IMR-90 (cell line): ENCODE measurements around the gene SRXN1. TPM values are rescaled to one million over a fixed set of nuclear protein-coding genes. Genes with fewer than 3 reads are reported as not detected.

Source experiments
- ATAC-seq: fragments of 200-7000 bp; cut with Tn5 transposase; 2 replicates; pipeline ENCODE4 v1.9.1; 2020; ENCODE audit warnings: low read depth, mild to moderate bottlenecking, moderate library complexity
- BruUV-seq: library from RNA; stranded (reverse); fragments of 400-500 nt; replicated peaks from 2 replicates; lab custom pipeline; 2021; lab: Mats Ljungman, UMichigan
- CTCF ChIA-PET: fragments of 300-600 bp; formaldehyde crosslinking; extraction: SDS; loops from one replicate; lab custom pipeline; 2021; ENCODE audit warnings: antibody characterized with exemption; lab: Yijun Ruan, JAX
- POLR2A ChIA-PET: fragments of 300-600 bp; sonication (Branson Sonifier 250); formaldehyde crosslinking; loops from one replicate; lab custom pipeline; 2022; ENCODE audit warnings: antibody characterized with exemption; ENCODE audit not compliant: unreplicated experiment; lab: Charles Lee
- DNase-seq: peaks from one replicate; pipeline ENCODE4 v3.0.0; 2013
- H2AFZ ChIP-seq: replicated peaks from 2 replicates; pipeline ENCODE3; 2013; ENCODE audit warnings: low read length, mild to moderate bottlenecking; ENCODE audit not compliant: poor library complexity
- H2AK5ac ChIP-seq: 2 replicates; pipeline ENCODE4 v1.6.1; 2013; ENCODE audit warnings: low read depth, low read length, inconsistent platforms
- H2AK9ac ChIP-seq: replicated peaks from 2 replicates; pipeline ENCODE3; 2013; ENCODE audit warnings: mild to moderate bottlenecking, low read depth, low read length, moderate library complexity; ENCODE audit not compliant: poor library complexity
- H2BK120ac ChIP-seq: 2 replicates; pipeline ENCODE4 v1.6.1; 2013; ENCODE audit warnings: low read depth, low read length, inconsistent platforms
- H2BK15ac ChIP-seq: 3 replicates; pipeline ENCODE4 v1.6.1; 2013; ENCODE audit warnings: low read depth, low read length, inconsistent platforms
- H2BK20ac ChIP-seq: 2 replicates; pipeline ENCODE4 v1.6.1; 2013; ENCODE audit warnings: low read depth, mild to moderate bottlenecking, inconsistent platforms, low read length, moderate library complexity
- H2BK5ac ChIP-seq: 2 replicates; pipeline ENCODE4 v1.6.1; 2013; ENCODE audit warnings: mild to moderate bottlenecking, low read depth, low read length, inconsistent platforms; ENCODE audit not compliant: poor library complexity, severe bottlenecking
- H3K14ac ChIP-seq: replicated peaks from 2 replicates; pipeline ENCODE4 v1.6.1; 2013; ENCODE audit warnings: low read depth, low read length, inconsistent platforms
- H3K18ac ChIP-seq: 2 replicates; pipeline ENCODE4 v1.6.1; 2013; ENCODE audit warnings: low read depth, low read length, control low read depth
- H3K23ac ChIP-seq: 2 replicates; pipeline ENCODE4 v1.6.1; 2013; ENCODE audit warnings: low read depth, low read length, inconsistent platforms
- H3K27ac ChIP-seq: 2 replicates; pipeline ENCODE4 v1.5.1; 2013; ENCODE audit warnings: mild to moderate bottlenecking, control low read depth, low read length; ENCODE audit not compliant: insufficient read depth
- H3K27me3 ChIP-seq: 2 replicates; pipeline ENCODE4 v1.6.1; 2013; ENCODE audit warnings: low read length; ENCODE audit not compliant: control insufficient read depth, insufficient read depth
- H3K36me3 ChIP-seq: 2 replicates; pipeline ENCODE4 v1.6.1; 2013; ENCODE audit warnings: low read length, mixed read lengths; ENCODE audit not compliant: control insufficient read depth, insufficient read depth
- H3K4ac ChIP-seq: 2 replicates; pipeline ENCODE4 v1.6.1; 2013; ENCODE audit warnings: low read depth, low read length, inconsistent platforms
- H3K4me1 ChIP-seq: 2 replicates; pipeline ENCODE4 v1.6.1; 2013; ENCODE audit warnings: low read length, mixed read lengths; ENCODE audit not compliant: control insufficient read depth, insufficient read depth
- H3K4me2 ChIP-seq: 2 replicates; pipeline ENCODE4 v1.6.1; 2013; ENCODE audit warnings: low read depth, mild to moderate bottlenecking, control low read depth, low read length, moderate library complexity
- H3K4me3 ChIP-seq: 2 replicates; pipeline ENCODE4 v1.5.1; 2013; ENCODE audit warnings: low read depth, mild to moderate bottlenecking, control low read depth, low read length, moderate library complexity; ENCODE audit not compliant: insufficient read depth
- H3K56ac ChIP-seq: 2 replicates; pipeline ENCODE4 v1.6.1; 2013; ENCODE audit warnings: low read length, inconsistent platforms; ENCODE audit not compliant: insufficient read depth; ENCODE audit errors: extremely low read depth
- H3K79me1 ChIP-seq, 2 experiments: 2 replicates each; pipeline ENCODE4 v1.6.1; 2013; ENCODE audit warnings: low read length in 2 of 2, inconsistent platforms in 1 of 2, low read depth in 1 of 2
- H3K9ac ChIP-seq: 2 replicates; pipeline ENCODE4 v1.6.1; 2013; ENCODE audit warnings: low read depth, low read length, control low read depth
- H3K9me1 ChIP-seq: 2 replicates; pipeline ENCODE4 v1.6.1; 2013; ENCODE audit warnings: low read length, inconsistent platforms; ENCODE audit not compliant: insufficient read depth
- H3K9me3 ChIP-seq: 2 replicates; pipeline ENCODE4 v1.6.1; 2013; ENCODE audit warnings: low read length; ENCODE audit not compliant: control insufficient read depth, insufficient read depth
- H4K20me1 ChIP-seq: 2 replicates; pipeline ENCODE4 v1.6.1; 2013; ENCODE audit warnings: low read length, inconsistent platforms; ENCODE audit not compliant: insufficient read depth
- H4K5ac ChIP-seq: 2 replicates; pipeline ENCODE4 v1.6.1; 2013; ENCODE audit warnings: mild to moderate bottlenecking, low read depth, low read length, control low read depth
- H4K8ac ChIP-seq, 2 experiments: 2 replicates each; pipeline ENCODE4 v1.6.1; 2013; ENCODE audit warnings: low read depth in 2 of 2, low read length in 2 of 2, control low read depth in 1 of 2, inconsistent platforms in 1 of 2
- H4K91ac ChIP-seq: 2 replicates; pipeline ENCODE4 v1.6.1; 2013; ENCODE audit warnings: low read depth, low read length, inconsistent platforms; ENCODE audit not compliant: insufficient read depth
- BHLHE40 ChIP-seq: fragments of 150-350 bp; IDR thresholded peaks from 2 replicates; pipeline ENCODE4 v1.6.1; 2016; ENCODE audit warnings: mild to moderate bottlenecking, low read depth, low read length
- CEBPB ChIP-seq: IDR thresholded peaks from 2 replicates; pipeline ENCODE4 v1.6.1; 2012; ENCODE audit warnings: low read depth, low read length, improper control_type of control experiment
- CHD1 ChIP-seq: IDR thresholded peaks from 2 replicates; pipeline ENCODE4 v1.6.1; 2012; ENCODE audit warnings: low read depth, low read length, improper control_type of control experiment
- ELK1 ChIP-seq: fragments of 150-350 bp; IDR thresholded peaks from 2 replicates; pipeline ENCODE4 v1.6.1; 2016; ENCODE audit warnings: low read depth, mild to moderate bottlenecking, low read length, moderate library complexity, borderline replicate concordance
- FOS ChIP-seq: fragments of 150-350 bp; IDR thresholded peaks from 2 replicates; pipeline ENCODE4 v1.6.1; 2016; ENCODE audit warnings: low read depth, low read length
- MAFK ChIP-seq: IDR thresholded peaks from 2 replicates; pipeline ENCODE4 v1.6.1; 2012; ENCODE audit warnings: low read depth, low read length, improper control_type of control experiment
- MAZ ChIP-seq: IDR thresholded peaks from 2 replicates; pipeline ENCODE4 v1.6.1; 2012; ENCODE audit warnings: low read depth, mild to moderate bottlenecking, low read length, improper control_type of control experiment, moderate library complexity, borderline replicate concordance
- MXI1 ChIP-seq: IDR thresholded peaks from 2 replicates; pipeline ENCODE4 v1.6.1; 2012; ENCODE audit warnings: low read depth, mild to moderate bottlenecking, low read length, moderate library complexity, borderline replicate concordance
- NFE2L2 ChIP-seq: fragments of 150-350 bp; IDR thresholded peaks from 2 replicates; pipeline ENCODE4 v1.6.1; 2016; ENCODE audit warnings: low read depth, mild to moderate bottlenecking, low read length
- POLR2A ChIP-seq: IDR thresholded peaks from 2 replicates; pipeline ENCODE4 v1.6.1; 2012; ENCODE audit warnings: mild to moderate bottlenecking, low read depth, low read length
- RAD21 ChIP-seq: IDR thresholded peaks from 2 replicates; pipeline ENCODE4 v1.6.1; 2012; ENCODE audit warnings: low read length, improper control_type of control experiment
- RCOR1 ChIP-seq: IDR thresholded peaks from 2 replicates; pipeline ENCODE4 v1.6.1; 2012; ENCODE audit warnings: mild to moderate bottlenecking, low read length, improper control_type of control experiment; ENCODE audit not compliant: insufficient replicate concordance
- RFX5 ChIP-seq: IDR thresholded peaks from 2 replicates; pipeline ENCODE4 v1.8.0; 2012; ENCODE audit warnings: low read depth, mild to moderate bottlenecking, low read length, moderate library complexity
- SMC3 ChIP-seq: fragments of 150-350 bp; IDR thresholded peaks from 2 replicates; pipeline ENCODE4 v1.6.1; 2016; ENCODE audit warnings: low read depth, mild to moderate bottlenecking, antibody characterized with exemption, low read length, moderate library complexity
- USF2 ChIP-seq: fragments of 150-350 bp; IDR thresholded peaks from 2 replicates; pipeline ENCODE4 v1.6.1; 2017; ENCODE audit warnings: mild to moderate bottlenecking, antibody characterized with exemption, low read length, low read depth
- WGBS, 2 experiments: methylation state at CpG; one replicate each; pipeline versions ENCODE4 v1.1.5 to v1.1.7; 2013; ENCODE audit warnings: missing lambda C conversion rate in 2 of 2; ENCODE audit not compliant: insufficient read length in 1 of 2; ENCODE audit errors: extremely low coverage in 2 of 2; 5-methylcytosine and 5-hydroxymethylcytosine counted together
- dilution Hi-C: fragments of 300-500 bp; cut with HindIII; formaldehyde crosslinking; loops from one replicate; pipeline ENCODE4 v1.14.3; 2018; ENCODE audit warnings: low sequenced_read_pairs; ENCODE audit not compliant: unreplicated experiment
- in situ Hi-C: fragments of 300-500 bp; cut with MboI; formaldehyde crosslinking; loops from 3 replicates; pipeline ENCODE4 v1.14.3; 2019; ENCODE audit warnings: low sequenced_read_pairs, inconsistent platforms, mixed read lengths
- intact Hi-C: fragments of 100-400 bp; cut with micrococcal nuclease; formaldehyde crosslinking; loops from 2 replicates; pipeline ENCODE4 v1.10.0; 2022
- polyA plus RNA-seq, 3 experiments: library from polyadenylated mRNA; depleted of rRNA; stranded (reverse); fragments of >200 nt; gene quantifications; 2 replicates each; pipeline ENCODE4 v1.2.3, GENCODE V29; 2012; ENCODE audit warnings: low replicate concordance in 1 of 3
- total RNA-seq: library from RNA; depleted of rRNA; stranded (reverse); fragments of >200 nt; gene quantifications from 2 replicates; pipeline ENCODE4 v1.2.3, GENCODE V29; 2012
- TF ChIP-seq, protein P1 (sequence below): conservative IDR thresholded peaks from 2 replicates; pipeline ENCODE4 v1.5.1; 2012; ENCODE audit warnings: mild to moderate bottlenecking, low read depth, low read length, improper control_type of control experiment

SRXN1 gene
- total and polyA plus RNA-seq, 2 of the 4 experiments (the other 2 are of a cell fraction), result 51.2 to 71.2 TPM

DNA sequence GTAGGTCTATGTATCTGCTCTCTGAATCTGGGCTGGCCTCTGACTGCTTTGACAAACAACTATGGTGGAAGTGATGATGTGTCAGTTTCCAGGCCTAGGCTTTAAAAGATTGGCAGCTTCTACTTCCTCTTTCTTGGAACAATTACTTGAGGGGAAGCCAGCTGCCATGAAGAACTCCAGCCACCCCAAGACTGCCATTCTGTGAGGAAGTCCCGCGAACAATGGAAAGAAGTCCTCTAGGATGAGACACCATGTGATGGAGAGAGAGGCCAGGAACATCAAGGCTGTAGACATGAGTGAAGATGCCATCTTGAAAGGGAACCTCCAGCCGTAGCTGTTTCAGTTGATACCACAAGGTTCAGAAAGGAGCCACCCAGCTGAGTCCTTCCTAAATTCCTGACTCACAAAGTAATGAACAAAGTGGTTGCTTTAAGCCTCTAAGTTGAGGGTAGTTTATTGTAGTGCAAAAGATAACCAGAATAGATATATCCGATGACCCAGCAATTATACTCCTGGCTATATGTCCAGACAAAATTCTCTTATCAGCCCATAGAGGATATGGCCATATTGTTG, 27.6 kb downstream of the SRXN1 start:
- in situ Hi-C loops (no loop called here), dilution Hi-C loops (no loop called here), intact Hi-C loops (no loop called here)
- Histone ChIP-seq H3K14ac (no peak overlapping the region), H3K4me1 (no peaks in the 10 kb centered on the region), H2BK20ac (no peak overlapping the region), H3K79me1 (no peaks in the 10 kb centered on the region), H2AFZ (no peak overlapping the region), H2BK120ac (no peak overlapping the region), H3K27ac (no peak overlapping the region), H3K27me3 (peaks cover 32% of the 10 kb centered on the region), H4K91ac (no peak overlapping the region), H2AK9ac (no peak overlapping the region), H4K20me1 (no peaks in the 10 kb centered on the region), H3K9me3 (no peaks in the 10 kb centered on the region), H3K56ac (no peak overlapping the region), H2BK15ac (no peak overlapping the region), H3K9me1 (no peaks in the 10 kb centered on the region), H2AK5ac (no peak overlapping the region), H3K4ac (no peak overlapping the region), H2BK5ac (no peak overlapping the region), H4K5ac (no peak overlapping the region), H3K23ac (no peak overlapping the region), H3K18ac (no peak overlapping the region), H3K9ac (no peak overlapping the region), H3K4me2 (no peak overlapping the region), H3K4me3 (no peak overlapping the region), H3K36me3 (no peaks in the 10 kb centered on the region), H4K8ac (no peak overlapping the region)
- no peak for TF ChIP-seq BHLHE40
- TF ChIP-seq MXI1, result no peak
- no peak for TF ChIP-seq CHD1
- TF ChIP-seq RAD21, result no peak
- no peak for TF ChIP-seq ELK1
- no peak for TF ChIP-seq SMC3
- TF ChIP-seq, protein P1, sequence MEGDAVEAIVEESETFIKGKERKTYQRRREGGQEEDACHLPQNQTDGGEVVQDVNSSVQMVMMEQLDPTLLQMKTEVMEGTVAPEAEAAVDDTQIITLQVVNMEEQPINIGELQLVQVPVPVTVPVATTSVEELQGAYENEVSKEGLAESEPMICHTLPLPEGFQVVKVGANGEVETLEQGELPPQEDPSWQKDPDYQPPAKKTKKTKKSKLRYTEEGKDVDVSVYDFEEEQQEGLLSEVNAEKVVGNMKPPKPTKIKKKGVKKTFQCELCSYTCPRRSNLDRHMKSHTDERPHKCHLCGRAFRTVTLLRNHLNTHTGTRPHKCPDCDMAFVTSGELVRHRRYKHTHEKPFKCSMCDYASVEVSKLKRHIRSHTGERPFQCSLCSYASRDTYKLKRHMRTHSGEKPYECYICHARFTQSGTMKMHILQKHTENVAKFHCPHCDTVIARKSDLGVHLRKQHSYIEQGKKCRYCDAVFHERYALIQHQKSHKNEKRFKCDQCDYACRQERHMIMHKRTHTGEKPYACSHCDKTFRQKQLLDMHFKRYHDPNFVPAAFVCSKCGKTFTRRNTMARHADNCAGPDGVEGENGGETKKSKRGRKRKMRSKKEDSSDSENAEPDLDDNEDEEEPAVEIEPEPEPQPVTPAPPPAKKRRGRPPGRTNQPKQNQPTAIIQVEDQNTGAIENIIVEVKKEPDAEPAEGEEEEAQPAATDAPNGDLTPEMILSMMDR, result no peak
- TF ChIP-seq RFX5, result no peak
- TF ChIP-seq CEBPB, result no peak
- TF ChIP-seq USF2, result no peak
- no peak for TF ChIP-seq POLR2A
- no peak for TF ChIP-seq FOS
- no peak for TF ChIP-seq MAFK
- TF ChIP-seq MAZ, result no peak
- TF ChIP-seq NFE2L2, result no peak
- no peak for TF ChIP-seq RCOR1
- ATAC-seq (no peak), DNase-seq (no peak)
- ChIA-PET POLR2A (no interaction called here), CTCF (no interaction called here)
- no CpG with 5 or more reads among the region's 4 CpGs for WGBS, 2 experiments
- BruUV-seq, result no TSS peak
